Loucy (cell line): ENCODE results near the gene IQCE.

Experiments used
- H2AFZ ChIP-seq: fragments of 200-600 bp; sonication (generic); 2 replicates; pipeline ENCODE4 v1.6.0; 2016; ENCODE audit warnings: antibody characterized with exemption, mild to moderate bottlenecking, low read length, moderate library complexity
- H3F3A ChIP-seq: fragments of 200-600 bp; 2 replicates; pipeline ENCODE4 v1.6.0; 2016; ENCODE audit warnings: antibody characterized with exemption, low read depth, mild to moderate bottlenecking
- H3K27me3 ChIP-seq: fragments of 200-600 bp; sonication (generic); 2 replicates; pipeline ENCODE4 v1.6.1; 2014; ENCODE audit warnings: low read length, mild to moderate bottlenecking; ENCODE audit not compliant: insufficient read depth, poor library complexity, severe bottlenecking
- H3K36me3 ChIP-seq: fragments of 200-600 bp; sonication (generic); 2 replicates; pipeline ENCODE4 v1.6.1; 2016; ENCODE audit warnings: low read length; ENCODE audit not compliant: insufficient read depth
- H3K4me1 ChIP-seq: fragments of 200-600 bp; sonication (generic); 2 replicates; pipeline ENCODE4 v1.5.1; 2014; ENCODE audit warnings: low read length, mild to moderate bottlenecking; ENCODE audit not compliant: insufficient read depth, poor library complexity, severe bottlenecking
- H3K4me2 ChIP-seq: fragments of 200-600 bp; sonication (generic); 2 replicates; pipeline ENCODE4 v1.6.0; 2014; ENCODE audit warnings: antibody characterized with exemption, low read length, low read depth, mild to moderate bottlenecking; ENCODE audit not compliant: poor library complexity, severe bottlenecking
- H3K4me3 ChIP-seq: fragments of 200-600 bp; sonication (generic); 2 replicates; pipeline ENCODE4 v1.5.1; 2014; ENCODE audit warnings: low read length, mild to moderate bottlenecking, mixed read lengths; ENCODE audit not compliant: poor library complexity, severe bottlenecking
- H3K79me2 ChIP-seq: fragments of 200-600 bp; sonication (generic); 2 replicates; pipeline ENCODE4 v1.6.1; 2014; ENCODE audit warnings: low read length; ENCODE audit not compliant: insufficient read depth
- H3K9ac ChIP-seq: fragments of 200-600 bp; sonication (generic); 2 replicates; pipeline ENCODE4 v1.6.0; 2014; ENCODE audit warnings: mild to moderate bottlenecking, low read depth, low read length, moderate library complexity; ENCODE audit not compliant: poor library complexity, severe bottlenecking
- H3K9me2 ChIP-seq: fragments of 200-600 bp; sonication (generic); replicated peaks from 2 replicates; pipeline ENCODE4 v1.6.1; 2016; ENCODE audit warnings: low read depth, low read length, mixed read lengths
- H3K9me3 ChIP-seq: fragments of 200-600 bp; sonication (generic); 2 replicates; pipeline ENCODE4 v1.6.1; 2014; ENCODE audit warnings: mild to moderate bottlenecking, antibody characterized with exemption, low read length, low read depth; ENCODE audit not compliant: insufficient read depth
- H4K20me1 ChIP-seq: fragments of 200-600 bp; sonication (generic); 2 replicates; pipeline ENCODE4 v1.6.0; 2014; ENCODE audit warnings: antibody characterized with exemption, low read length, mild to moderate bottlenecking; ENCODE audit not compliant: insufficient read depth, poor library complexity, severe bottlenecking
- EZH2phosphoT487 ChIP-seq: fragments of 200-600 bp; IDR thresholded peaks from 2 replicates; pipeline ENCODE4 v1.6.1; 2018; ENCODE audit warnings: antibody characterized with exemption, mild to moderate bottlenecking, moderate library complexity, borderline replicate concordance
- TF ChIP-seq, protein P1 (sequence below): fragments of 200-600 bp; sonication (generic); conservative IDR thresholded peaks from 2 replicates; pipeline ENCODE4 v1.5.1; 2014; ENCODE audit warnings: mild to moderate bottlenecking, antibody characterized with exemption, low read length

IQCE gene

DNA sequence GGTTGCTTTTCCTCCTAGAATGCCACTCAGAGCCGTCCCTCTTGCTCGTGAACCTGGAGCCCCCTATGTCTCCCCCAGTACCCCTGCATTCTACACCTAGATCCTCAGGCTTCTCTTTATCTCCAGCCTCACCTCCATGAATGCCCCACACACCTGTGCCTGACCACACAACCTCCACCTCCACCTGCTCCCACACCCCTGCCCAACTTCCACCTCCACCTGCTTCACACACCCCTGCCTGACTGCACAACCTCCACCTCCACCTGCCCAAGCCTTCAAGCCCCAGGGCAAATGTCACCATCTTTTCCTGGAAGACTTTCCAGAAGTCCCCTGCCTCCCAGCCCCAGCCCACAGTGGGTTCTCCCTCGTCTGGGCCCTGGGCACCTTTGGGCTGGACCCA is 46.1 kb upstream of the IQCE start:
- Histone ChIP-seq H3K9me2 (no peaks in the 10 kb centered on the region), H2AFZ (no peak overlapping the region), H3F3A (no peaks in the 10 kb centered on the region), H3K9ac (no peak overlapping the region), H4K20me1 (no peaks in the 10 kb centered on the region), H3K27me3 (no peaks in the 10 kb centered on the region), H3K79me2 (no peaks in the 10 kb centered on the region), H3K9me3 (no peaks in the 10 kb centered on the region), H3K4me1 (peaks cover 21% of the 10 kb centered on the region), H3K36me3 (no peaks in the 10 kb centered on the region), H3K4me3 (no peak overlapping the region), H3K4me2 (no peak overlapping the region)
- TF ChIP-seq EZH2phosphoT487 = no peak
- TF ChIP-seq, protein P1, sequence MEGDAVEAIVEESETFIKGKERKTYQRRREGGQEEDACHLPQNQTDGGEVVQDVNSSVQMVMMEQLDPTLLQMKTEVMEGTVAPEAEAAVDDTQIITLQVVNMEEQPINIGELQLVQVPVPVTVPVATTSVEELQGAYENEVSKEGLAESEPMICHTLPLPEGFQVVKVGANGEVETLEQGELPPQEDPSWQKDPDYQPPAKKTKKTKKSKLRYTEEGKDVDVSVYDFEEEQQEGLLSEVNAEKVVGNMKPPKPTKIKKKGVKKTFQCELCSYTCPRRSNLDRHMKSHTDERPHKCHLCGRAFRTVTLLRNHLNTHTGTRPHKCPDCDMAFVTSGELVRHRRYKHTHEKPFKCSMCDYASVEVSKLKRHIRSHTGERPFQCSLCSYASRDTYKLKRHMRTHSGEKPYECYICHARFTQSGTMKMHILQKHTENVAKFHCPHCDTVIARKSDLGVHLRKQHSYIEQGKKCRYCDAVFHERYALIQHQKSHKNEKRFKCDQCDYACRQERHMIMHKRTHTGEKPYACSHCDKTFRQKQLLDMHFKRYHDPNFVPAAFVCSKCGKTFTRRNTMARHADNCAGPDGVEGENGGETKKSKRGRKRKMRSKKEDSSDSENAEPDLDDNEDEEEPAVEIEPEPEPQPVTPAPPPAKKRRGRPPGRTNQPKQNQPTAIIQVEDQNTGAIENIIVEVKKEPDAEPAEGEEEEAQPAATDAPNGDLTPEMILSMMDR = no peak

DNA sequence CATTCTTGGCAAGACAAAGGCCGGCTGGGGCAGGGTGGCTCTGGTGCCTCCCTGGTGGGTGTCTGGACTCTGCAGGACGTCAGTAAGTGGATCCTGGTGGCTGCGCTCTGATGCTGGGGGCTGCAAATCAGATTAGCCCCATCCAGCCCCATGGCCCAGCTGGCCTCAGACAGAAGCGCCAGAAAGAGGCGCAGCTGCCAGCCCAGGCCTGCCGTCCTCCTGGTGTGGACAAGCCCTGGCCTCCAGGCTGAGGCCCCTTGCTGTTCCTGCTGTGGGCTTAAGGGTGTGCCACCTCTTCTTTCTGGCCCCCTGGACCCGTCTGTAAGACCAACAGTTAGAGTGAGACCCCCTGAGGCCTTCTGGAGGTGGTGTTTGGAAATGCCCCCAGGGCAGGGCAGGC is 45.1 kb upstream of the IQCE start:
- TF ChIP-seq EZH2phosphoT487 = no peak
- TF ChIP-seq, protein P1 = no peak
- no peak overlapping the region for H3K4me3 ChIP-seq
- H3K36me3 ChIP-seq = no peaks in the 10 kb centered on the region
- no peak overlapping the region for H3K4me2 ChIP-seq
- no peak overlapping the region for H3K9ac ChIP-seq
- no peaks in the 10 kb centered on the region for H3F3A ChIP-seq
- H3K9me2 ChIP-seq = no peaks in the 10 kb centered on the region
- H3K9me3 ChIP-seq = no peaks in the 10 kb centered on the region
- peaks cover 12% of the 10 kb centered on the region for H3K4me1 ChIP-seq
- no peaks in the 10 kb centered on the region for H3K27me3 ChIP-seq
- no peaks in the 10 kb centered on the region for H3K79me2 ChIP-seq
- no peak overlapping the region for H2AFZ ChIP-seq
- H4K20me1 ChIP-seq = no peaks in the 10 kb centered on the region

DNA sequence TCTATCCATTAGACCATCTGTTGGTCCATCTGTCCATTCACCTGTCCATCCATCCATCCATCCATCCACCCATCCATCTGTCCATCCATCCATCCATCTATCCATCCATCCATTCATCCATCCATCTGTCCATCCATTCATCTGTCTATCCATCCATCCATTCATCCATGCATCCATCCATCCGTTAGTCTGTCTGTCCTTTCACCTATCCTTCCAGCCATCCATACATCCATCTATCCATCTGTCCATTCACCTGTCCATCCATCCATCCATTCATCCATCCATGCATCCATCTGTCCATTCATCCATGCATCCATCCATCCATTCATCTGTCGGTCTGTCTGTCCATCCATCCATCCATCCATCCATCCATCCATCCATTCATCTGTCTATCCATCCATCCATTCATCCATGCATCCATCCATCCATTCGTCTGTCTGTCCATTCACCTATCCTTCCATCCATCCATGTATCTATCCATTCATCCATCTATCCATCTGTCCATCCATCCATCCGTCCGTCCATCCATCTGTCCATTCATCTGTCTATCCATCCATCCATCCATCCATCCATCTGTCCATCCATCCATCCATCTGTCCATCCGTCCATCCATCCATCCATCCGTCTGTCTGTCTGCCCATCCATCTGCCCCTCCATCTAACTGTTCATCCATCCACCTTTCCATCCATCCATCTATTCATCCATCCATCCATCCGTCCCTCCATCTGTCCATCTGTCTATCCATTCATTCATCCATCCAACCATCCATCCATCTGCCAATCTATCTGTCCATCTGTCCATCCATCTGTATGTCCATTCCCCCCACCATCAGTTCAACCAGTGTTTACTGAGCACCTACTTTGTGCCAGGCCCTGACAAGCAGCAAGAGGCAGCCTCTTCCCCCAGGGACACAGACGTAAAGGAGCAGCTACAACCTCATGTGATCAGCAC is 44.0 kb upstream of the IQCE start:
- no peaks in the 10 kb centered on the region for H3K27me3 ChIP-seq
- peaks cover 7% of the 10 kb centered on the region for H3K4me1 ChIP-seq
- no peak overlapping the region for H2AFZ ChIP-seq
- H3K9me2 ChIP-seq = no peaks in the 10 kb centered on the region
- no peak overlapping the region for H3K4me3 ChIP-seq
- TF ChIP-seq EZH2phosphoT487 = no peak
- TF ChIP-seq, protein P1 = no peak
- H3K9ac ChIP-seq = no peak overlapping the region
- H3F3A ChIP-seq = no peaks in the 10 kb centered on the region
- H3K4me2 ChIP-seq = no peak overlapping the region
- no peaks in the 10 kb centered on the region for H3K36me3 ChIP-seq
- no peaks in the 10 kb centered on the region for H4K20me1 ChIP-seq
- H3K9me3 ChIP-seq = no peaks in the 10 kb centered on the region
- no peaks in the 10 kb centered on the region for H3K79me2 ChIP-seq
